Duodenal mucosa (tissue), 2 donors: ENCODE results near the gene SMAD5.

Source experiments
- H3K27ac ChIP-seq: one replicate; pipeline ENCODE4 v1.7.0; 2013; ENCODE audit warnings: low read depth, low read length
- H3K27me3 ChIP-seq, 2 donors: one replicate each; pipeline ENCODE4 v1.7.0; 2013; ENCODE audit warnings: low read length in 2 of 2, control low read depth in 1 of 2; ENCODE audit not compliant: insufficient read depth in 2 of 2, control insufficient read depth in 1 of 2
- H3K36me3 ChIP-seq, 2 donors: one replicate each; pipeline ENCODE4 v1.7.0; 2013; ENCODE audit warnings: low read length in 2 of 2, control low read depth in 1 of 2; ENCODE audit not compliant: insufficient read depth in 2 of 2, control insufficient read depth in 1 of 2
- H3K4me1 ChIP-seq, 2 donors: one replicate each; pipeline ENCODE4 v1.7.0; 2013; ENCODE audit warnings: low read length in 2 of 2, control low read depth in 1 of 2; ENCODE audit not compliant: insufficient read depth in 2 of 2, control insufficient read depth in 1 of 2
- H3K4me3 ChIP-seq, 2 donors: one replicate each; pipeline ENCODE4 v1.7.0; 2013; ENCODE audit warnings: low read length in 2 of 2, low read depth in 1 of 2
- H3K9ac ChIP-seq, 2 donors: one replicate each; pipeline ENCODE4 v1.7.0; 2013; ENCODE audit warnings: low read length in 2 of 2, low read depth in 1 of 2
- H3K9me3 ChIP-seq, 2 donors: one replicate each; pipeline ENCODE4 v1.7.0; 2013; ENCODE audit warnings: low read length in 2 of 2, control low read depth in 1 of 2; ENCODE audit not compliant: control insufficient read depth in 1 of 2

Gene SMAD5

DNA sequence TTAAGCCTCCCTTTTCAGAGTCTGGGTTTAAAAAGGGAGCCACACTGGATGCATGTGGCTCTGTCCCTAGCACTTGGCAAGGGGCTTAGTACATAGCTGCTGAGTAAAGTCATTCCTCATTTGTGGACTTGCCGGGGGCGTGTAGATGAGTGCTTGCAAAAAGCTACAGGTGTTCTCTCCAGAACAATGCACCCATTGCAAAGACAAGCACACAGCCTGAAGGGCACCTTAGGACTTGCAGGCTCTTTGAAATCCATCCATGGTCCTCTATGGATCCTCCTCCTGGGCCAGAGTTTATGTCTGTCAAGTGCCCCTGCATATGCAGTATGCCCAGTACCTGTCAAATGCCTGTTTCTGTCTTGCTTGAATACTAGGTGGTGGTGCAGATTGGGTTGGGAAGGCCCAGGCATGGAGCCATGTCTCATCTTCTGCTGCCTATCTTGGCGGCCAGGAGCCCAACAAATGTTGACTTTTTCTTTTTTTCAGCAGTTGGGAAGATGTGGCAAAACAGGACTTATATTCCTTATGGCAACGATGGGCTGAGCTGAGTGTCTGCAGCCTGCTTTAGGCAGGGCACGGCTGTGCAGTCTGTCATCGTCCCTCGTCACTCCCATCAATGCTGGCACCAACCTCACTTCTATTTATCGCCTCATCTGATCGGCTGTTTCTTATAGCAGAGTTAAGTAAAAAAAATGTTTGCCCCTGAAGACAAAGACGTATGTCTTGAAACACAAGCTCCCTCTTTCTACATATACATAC lies 78.8 kb downstream of the SMAD5 start:
- H3K36me3 ChIP-seq: peaks cover 9 to 12% of the 10 kb centered on the region in 2 donors
- H3K4me3 ChIP-seq: no peak overlapping the region
- peaks cover 0 to 4% of the 10 kb centered on the region in 2 donors for H3K27me3 ChIP-seq
- H3K27ac ChIP-seq: no peak overlapping the region
- H3K9ac ChIP-seq: no peak overlapping the region
- H3K9me3 ChIP-seq: no peaks in the 10 kb centered on the region
- no peaks in the 10 kb centered on the region for H3K4me1 ChIP-seq

DNA sequence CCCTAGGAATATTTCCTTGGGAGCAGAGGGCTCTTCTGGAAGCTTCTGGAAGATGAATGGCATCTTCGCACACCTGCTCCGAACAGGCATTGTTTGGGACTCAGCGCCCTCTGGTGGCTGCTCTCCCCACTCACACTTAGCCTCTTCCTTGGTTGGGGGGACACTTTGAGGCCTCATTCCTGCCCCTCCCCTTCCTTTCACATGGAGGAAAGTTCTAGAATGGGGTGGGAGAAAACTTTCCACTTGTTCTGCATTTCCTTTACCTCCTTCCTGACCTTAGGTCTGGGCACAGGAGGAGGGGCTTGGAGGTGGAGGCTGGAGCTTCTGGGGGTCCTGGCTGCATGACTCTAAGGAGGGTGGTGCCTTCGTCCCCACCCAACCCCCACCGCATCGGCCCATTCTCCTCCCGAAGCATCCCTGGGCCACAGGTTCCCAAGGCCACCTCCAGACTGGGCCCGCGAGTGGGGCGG lies 79.6 kb downstream of the SMAD5 start:
- Histone ChIP-seq H3K4me1 (no peaks in the 10 kb centered on the region), H3K9me3 (no peaks in the 10 kb centered on the region), H3K27ac (no peak overlapping the region), H3K4me3 (no peak overlapping the region), H3K36me3 (peaks cover 9 to 12% of the 10 kb centered on the region in 2 donors), H3K27me3 (peaks cover 0 to 4% of the 10 kb centered on the region in 2 donors), H3K9ac (no peak overlapping the region)

DNA sequence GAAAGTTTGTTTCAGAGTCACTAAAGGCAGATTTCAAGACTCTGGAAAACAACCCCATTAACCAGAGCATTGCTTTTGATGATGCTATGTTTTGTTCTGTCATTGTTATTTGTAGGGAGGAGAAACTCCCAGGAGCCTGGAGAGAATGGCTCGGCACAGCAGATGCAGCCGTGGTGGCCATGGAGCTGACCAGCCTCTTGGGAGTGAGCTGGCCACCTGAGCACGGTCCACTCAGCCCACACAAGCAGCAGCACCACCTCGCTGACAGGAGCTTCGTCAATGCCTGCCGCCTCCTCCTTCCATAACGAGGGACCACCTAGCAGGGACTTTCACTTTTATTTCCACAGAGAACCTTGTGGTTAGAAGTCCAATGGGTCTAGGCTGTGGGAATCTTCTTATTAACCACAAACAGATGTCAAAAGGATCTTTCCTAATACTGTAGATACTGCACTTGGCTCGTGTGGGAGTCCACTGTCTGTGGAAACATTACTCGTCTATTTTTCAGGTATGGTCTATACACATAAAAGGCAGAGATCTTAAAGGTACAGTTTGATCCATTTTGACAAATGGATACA lies 81.4 kb downstream of the SMAD5 start:
- Histone ChIP-seq H3K9ac (no peak overlapping the region), H3K9me3 (no peaks in the 10 kb centered on the region), H3K27ac (no peak overlapping the region), H3K27me3 (peaks cover 0 to 4% of the 10 kb centered on the region in 2 donors), H3K4me3 (no peak overlapping the region), H3K36me3 (peaks cover 11 to 12% of the 10 kb centered on the region in 2 donors), H3K4me1 (no peaks in the 10 kb centered on the region)

DNA sequence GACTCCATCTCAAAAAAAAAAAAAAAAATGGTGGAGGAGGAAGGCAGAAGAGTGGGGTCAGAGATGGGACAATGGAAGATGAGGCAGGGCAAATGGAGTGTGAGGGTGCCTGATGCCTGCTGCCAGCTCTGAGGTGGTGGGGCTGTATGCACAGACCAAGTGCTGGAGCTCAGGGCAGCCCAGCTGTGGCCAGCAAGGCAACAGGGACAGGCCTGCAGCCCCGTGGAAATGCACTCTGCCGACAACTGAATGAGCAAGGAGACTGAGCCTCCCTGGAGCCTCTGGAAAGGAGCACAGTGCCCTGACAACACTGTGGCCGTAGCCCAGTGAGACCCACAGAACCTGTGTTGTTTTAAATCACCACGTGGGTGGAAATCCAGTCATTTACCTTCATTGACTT lies 83.2 kb downstream of the SMAD5 start:
- no peaks in the 10 kb centered on the region for H3K4me1 ChIP-seq
- peaks cover 0 to 5% of the 10 kb centered on the region in 2 donors for H3K9me3 ChIP-seq
- H3K27ac ChIP-seq: no peak overlapping the region
- H3K36me3 ChIP-seq: peaks cover 12 to 13% of the 10 kb centered on the region in 2 donors
- H3K4me3 ChIP-seq: no peak overlapping the region
- H3K27me3 ChIP-seq: peaks cover 0 to 4% of the 10 kb centered on the region in 2 donors
- no peak overlapping the region for H3K9ac ChIP-seq

DNA sequence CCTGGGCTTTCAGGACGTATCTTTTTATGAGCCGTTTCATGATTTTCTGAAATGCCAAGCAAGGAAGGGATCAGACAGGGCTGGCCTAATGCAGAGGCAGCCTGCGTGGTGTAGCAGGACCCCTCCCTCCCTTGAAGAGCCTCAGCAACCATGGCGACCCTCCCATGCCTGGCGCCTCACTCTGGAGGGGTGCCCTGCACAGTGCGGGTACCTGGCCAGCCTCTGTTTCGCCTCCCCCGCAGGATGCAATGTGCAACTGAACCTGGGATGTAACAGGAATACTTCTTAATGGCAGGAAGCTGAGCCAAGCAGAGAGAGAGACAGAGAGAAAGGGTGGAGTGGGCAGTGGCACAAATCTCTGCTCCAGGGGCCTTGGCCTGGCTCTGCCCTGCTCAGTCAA lies 83.6 kb downstream of the SMAD5 start:
- no peak overlapping the region for H3K9ac ChIP-seq
- H3K4me3 ChIP-seq: no peak overlapping the region
- H3K27me3 ChIP-seq: peaks cover 0 to 4% of the 10 kb centered on the region in 2 donors
- peaks cover 0 to 5% of the 10 kb centered on the region in 2 donors for H3K9me3 ChIP-seq
- no peak overlapping the region for H3K27ac ChIP-seq
- H3K36me3 ChIP-seq: peaks cover 12 to 13% of the 10 kb centered on the region in 2 donors
- no peaks in the 10 kb centered on the region for H3K4me1 ChIP-seq

DNA sequence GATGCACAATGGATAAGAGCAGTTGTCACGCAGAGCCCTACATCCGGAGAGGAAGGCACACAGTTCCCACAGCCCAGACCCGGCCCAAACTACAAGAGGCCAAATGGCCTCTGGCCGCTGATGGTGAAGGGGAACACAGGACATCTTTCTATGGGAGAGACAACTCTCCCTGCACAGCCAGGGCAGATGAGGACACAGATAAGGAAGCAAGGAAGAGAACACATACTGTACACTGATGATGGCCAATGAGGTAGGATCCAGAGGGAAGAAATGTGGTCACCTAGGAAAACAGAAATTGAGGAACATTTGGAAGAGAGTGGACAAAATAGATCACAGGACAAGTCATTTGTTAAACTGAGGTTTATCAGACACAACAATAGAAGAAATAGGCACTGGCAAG lies 88.7 kb downstream of the SMAD5 start:
- H3K36me3 ChIP-seq: peaks cover 0 to 5% of the 10 kb centered on the region in 2 donors
- H3K9me3 ChIP-seq: peaks cover 0 to 7% of the 10 kb centered on the region in 2 donors
- no peak overlapping the region for H3K27ac ChIP-seq
- H3K9ac ChIP-seq: no peak overlapping the region
- H3K4me3 ChIP-seq: no peak overlapping the region
- H3K27me3 ChIP-seq: no peaks in the 10 kb centered on the region
- H3K4me1 ChIP-seq: peaks cover 8 to 12% of the 10 kb centered on the region in 2 donors

DNA sequence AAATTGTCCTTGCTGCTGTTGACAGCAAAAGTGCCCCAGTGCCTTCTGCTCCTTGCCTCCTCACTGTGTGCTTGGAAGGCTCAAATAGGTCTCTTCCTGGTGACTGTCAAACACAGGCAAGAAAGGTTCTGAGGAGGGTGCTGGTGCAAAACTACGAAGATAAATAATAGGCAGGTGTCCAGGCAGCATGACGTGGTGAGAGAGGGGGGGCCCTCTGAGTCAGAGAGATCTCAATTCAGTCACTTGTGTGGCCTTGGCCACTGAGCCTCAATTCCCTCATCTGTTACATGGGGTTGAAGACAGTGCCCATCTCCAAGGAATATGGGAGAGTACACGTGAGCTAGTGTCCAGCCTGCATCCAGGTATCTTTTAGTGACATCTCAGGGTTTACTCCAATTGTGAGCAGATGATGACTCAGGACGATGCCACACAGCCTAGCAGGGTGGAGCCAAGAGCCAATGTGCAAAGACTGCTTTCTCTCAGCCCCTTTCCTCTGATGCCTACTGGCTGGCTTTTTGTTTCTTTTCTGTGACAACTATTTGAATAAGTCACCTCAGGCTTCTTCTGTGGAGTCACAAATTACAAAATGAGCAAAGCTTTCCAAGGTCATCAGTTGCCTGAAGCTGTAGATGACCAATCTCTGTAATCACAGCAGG lies 90.1 kb downstream of the SMAD5 start:
- H3K9ac ChIP-seq: no peak overlapping the region
- no peak overlapping the region for H3K4me3 ChIP-seq
- H3K36me3 ChIP-seq: peaks cover 0 to 5% of the 10 kb centered on the region in 2 donors
- peaks cover 0 to 7% of the 10 kb centered on the region in 2 donors for H3K9me3 ChIP-seq
- peaks cover 8 to 16% of the 10 kb centered on the region in 2 donors for H3K4me1 ChIP-seq
- H3K27ac ChIP-seq: no peak overlapping the region
- no peaks in the 10 kb centered on the region for H3K27me3 ChIP-seq

DNA sequence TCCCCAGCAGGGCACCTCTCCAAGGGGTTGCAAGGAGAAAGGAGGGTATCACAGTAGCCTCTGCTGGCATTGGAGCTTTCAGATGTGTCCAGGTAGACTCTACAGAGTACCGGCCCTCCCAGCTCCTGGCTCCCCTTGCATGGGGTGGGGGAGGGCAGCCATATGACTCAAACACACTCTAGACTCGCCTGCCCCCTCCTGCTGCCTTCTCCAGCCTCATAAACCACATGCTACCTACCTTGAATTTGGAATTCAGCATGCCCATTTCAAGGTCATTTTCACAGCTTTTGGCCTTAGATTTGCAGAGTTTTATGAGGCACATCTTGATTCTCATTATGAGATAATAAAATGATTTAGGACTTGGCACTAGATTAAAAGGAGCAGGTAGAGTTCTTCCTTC lies 93.2 kb downstream of the SMAD5 start:
- peaks cover 0 to 2% of the 10 kb centered on the region in 2 donors for H3K9me3 ChIP-seq
- peak overlapping the region in 1 of 2 donors; percentile 6 for H3K4me3 ChIP-seq
- no peaks in the 10 kb centered on the region for H3K36me3 ChIP-seq
- no peak overlapping the region for H3K9ac ChIP-seq
- H3K27ac ChIP-seq: no peak overlapping the region
- peaks cover 0 to 4% of the 10 kb centered on the region in 2 donors for H3K27me3 ChIP-seq
- peaks cover 8 to 16% of the 10 kb centered on the region in 2 donors for H3K4me1 ChIP-seq

DNA sequence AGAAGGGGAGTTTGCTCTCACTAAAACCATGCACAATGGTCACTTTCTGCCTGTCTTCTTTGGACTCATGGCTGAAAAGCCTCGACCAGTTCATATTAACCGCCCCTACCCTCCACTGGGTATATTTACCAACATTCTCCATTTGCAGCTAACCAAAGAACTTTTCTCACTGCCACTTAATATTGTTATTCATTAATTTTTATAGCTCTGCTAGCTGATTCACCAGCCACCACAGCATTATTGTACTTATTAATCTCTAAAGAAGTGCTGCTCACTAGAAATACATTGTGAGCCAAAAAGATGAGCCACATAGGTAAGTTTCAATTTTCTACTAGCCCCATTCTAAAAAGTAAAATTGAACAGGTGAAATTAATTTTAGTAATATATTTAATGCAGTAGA lies 93.8 kb downstream of the SMAD5 start:
- Histone ChIP-seq H3K27ac (no peak overlapping the region), H3K36me3 (no peaks in the 10 kb centered on the region), H3K4me3 (peak overlapping the region in 1 of 2 donors; percentile 6), H3K27me3 (peaks cover 0 to 4% of the 10 kb centered on the region in 2 donors), H3K4me1 (peaks cover 8 to 16% of the 10 kb centered on the region in 2 donors), H3K9me3 (peaks cover 0 to 2% of the 10 kb centered on the region in 2 donors), H3K9ac (no peak overlapping the region)
